22Rv1 (cell line): ENCODE results near the gene EGFR.

Source experiments
- CTCF ChIP-seq: fragments of 450-650 bp; IDR thresholded peaks from 2 replicates; pipeline ENCODE4 v1.5.1; 2017; ENCODE audit warnings: mild to moderate bottlenecking
- ZFX ChIP-seq: fragments of 450-650 bp; IDR thresholded peaks from 2 replicates; pipeline ENCODE4 v1.6.1; 2017; ENCODE audit warnings: antibody characterized with exemption, borderline replicate concordance

DNA sequence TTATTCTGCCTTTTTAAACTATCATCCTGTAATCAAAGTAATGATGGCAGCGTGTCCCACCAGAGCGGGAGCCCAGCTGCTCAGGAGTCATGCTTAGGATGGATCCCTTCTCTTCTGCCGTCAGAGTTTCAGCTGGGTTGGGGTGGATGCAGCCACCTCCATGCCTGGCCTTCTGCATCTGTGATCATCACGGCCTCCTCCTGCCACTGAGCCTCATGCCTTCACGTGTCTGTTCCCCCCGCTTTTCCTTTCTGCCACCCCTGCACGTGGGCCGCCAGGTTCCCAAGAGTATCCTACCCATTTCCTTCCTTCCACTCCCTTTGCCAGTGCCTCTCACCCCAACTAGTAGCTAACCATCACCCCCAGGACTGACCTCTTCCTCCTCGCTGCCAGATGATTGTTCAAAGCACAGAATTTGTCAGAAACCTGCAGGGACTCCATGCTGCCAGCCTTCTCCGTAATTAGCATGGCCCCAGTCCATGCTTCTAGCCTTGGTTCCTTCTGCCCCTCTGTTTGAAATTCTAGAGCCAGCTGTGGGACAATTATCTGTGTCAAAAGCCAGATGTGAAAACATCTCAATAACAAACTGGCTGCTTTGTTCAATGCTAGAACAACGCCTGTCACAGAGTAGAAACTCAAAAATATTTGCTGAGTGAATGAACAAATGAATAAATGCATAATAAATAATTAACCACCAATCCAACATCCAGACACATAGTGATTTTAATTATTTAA, 151.7 kb downstream of the EGFR start:
- TF ChIP-seq CTCF = no peak
- no peak for TF ChIP-seq ZFX
